SH-SY5Y (cell line): ENCODE measurements around the gene MAPK14.

ENCODE experiments used
- GATA2 ChIP-seq: IDR thresholded peaks from 2 replicates; pipeline ENCODE4 v1.6.1; 2011; ENCODE audit warnings: mild to moderate bottlenecking, low read depth, low read length
- GATA3 ChIP-seq: IDR thresholded peaks from 2 replicates; pipeline ENCODE4 v1.6.1; 2011; ENCODE audit warnings: low read depth, mild to moderate bottlenecking, low read length, moderate library complexity

GRCh38 chr6:36025932-36026327 lies 1.7 kb upstream of the MAPK14 start:
- TF ChIP-seq GATA2: no peak
- TF ChIP-seq GATA3: no peak
